Endothelial cell (in vitro differentiated cells): ENCODE measurements around the gene ELMO3. TPM values are rescaled to one million over a fixed set of nuclear protein-coding genes. Genes with fewer than 3 reads are reported as not detected.

Source experiments
- DNase-seq: peaks from one replicate; pipeline ENCODE4 v3.0.0; 2021; ENCODE audit warnings: low spot score
- H3K27ac Mint-ChIP-seq: one replicate; pipeline ENCODE4 v1.8.0; 2021; ENCODE audit warnings: mixed read lengths, inconsistent platforms; ENCODE audit not compliant: unreplicated experiment
- H3K27me3 Mint-ChIP-seq: one replicate; pipeline ENCODE4 v1.8.0; 2021; ENCODE audit warnings: mild to moderate bottlenecking, moderate library complexity, mixed read lengths, inconsistent platforms; ENCODE audit not compliant: unreplicated experiment
- H3K36me3 Mint-ChIP-seq: one replicate; pipeline ENCODE4 v1.8.0; 2021; ENCODE audit warnings: mild to moderate bottlenecking, low read depth, mixed read lengths, inconsistent platforms; ENCODE audit not compliant: unreplicated experiment
- H3K4me1 Mint-ChIP-seq: one replicate; pipeline ENCODE4 v1.8.0; 2021; ENCODE audit warnings: mild to moderate bottlenecking, mixed read lengths, inconsistent platforms; ENCODE audit not compliant: unreplicated experiment
- H3K4me3 Mint-ChIP-seq: one replicate; pipeline ENCODE4 v1.8.0; 2021; ENCODE audit warnings: mild to moderate bottlenecking, mixed read lengths, inconsistent platforms; ENCODE audit not compliant: unreplicated experiment
- H3K9me3 Mint-ChIP-seq: one replicate; pipeline ENCODE4 v1.8.0; 2021; ENCODE audit warnings: mixed read lengths, inconsistent platforms; ENCODE audit not compliant: unreplicated experiment
- CTCF ChIP-seq: fragments of 200-600 bp; sonication (generic); IDR thresholded peaks from one replicate; pipeline ENCODE4 v1.5.0; 2021; ENCODE audit warnings: antibody characterized with exemption; ENCODE audit not compliant: unreplicated experiment
- microRNA-seq: library from miRNA; unstranded; fragments of <30 nt; microRNA quantifications from one replicate; pipeline ENCODE4, GENCODE V29; 2020; ENCODE audit not compliant: unreplicated experiment
- total RNA-seq: library from RNA; stranded (reverse); fragmentation: NEBNext Ultra II Directional; extraction: Animal tissue kit (Norgen Biotek cat#: 25700); gene quantifications from one replicate; pipeline ENCODE4 v1.2.1, GENCODE V29; 2021; ENCODE audit not compliant: unreplicated experiment

Gene ELMO3
- total RNA-seq, 1 donor from 2014 or later: 25.3 TPM

- H3K36me3 Mint-ChIP-seq: peaks cover 4% of the 10 kb centered on the region
- TF ChIP-seq CTCF: no peak
- peaks cover 40% of the 10 kb centered on the region for H3K4me1 Mint-ChIP-seq
- peak overlapping the region; percentile 22 for H3K27ac Mint-ChIP-seq
- H3K4me3 Mint-ChIP-seq: peak overlapping the region; percentile 92
- no peaks in the 10 kb centered on the region for H3K9me3 Mint-ChIP-seq
- peaks cover 14% of the 10 kb centered on the region for H3K27me3 Mint-ChIP-seq
- DNase-seq: no peak
Observed at GRCh38 chr16:67250045-67250327, 51.1 kb downstream of the ELMO3 start.

GRCh38 chr16:67252609-67253497, 53.9 kb downstream of the ELMO3 start:
- Mint-ChIP-seq H3K9me3 (no peaks in the 10 kb centered on the region), H3K4me1 (peaks cover 32% of the 10 kb centered on the region), H3K4me3 (no peak overlapping the region), H3K36me3 (peaks cover 15% of the 10 kb centered on the region), H3K27ac (no peak overlapping the region), H3K27me3 (peaks cover 13% of the 10 kb centered on the region)
- no peak for TF ChIP-seq CTCF
- DNase-seq: no peak

Small RNAs within 50 kb of the gene (microRNA-seq; reads per million reads assigned to microRNA genes)
- gene MIR328: 1,318 reads per million, percentile 94 among the genes with 10 or more reads in this experiment

Other genes starting within 250 kb of the ELMO3 start
- gene CES3, start 237.9 kb upstream of the ELMO3 start, total RNA-seq: 2.5 TPM
- 1.1 TPM for gene CES4A, start 210.5 kb upstream of the ELMO3 start, total RNA-seq
- 65.8 TPM for gene CBFB, start 170.0 kb upstream of the ELMO3 start, total RNA-seq
- 17.7 TPM for gene PHAF1, start 89.2 kb upstream of the ELMO3 start, total RNA-seq
- 1.5 TPM for gene B3GNT9, start 48.1 kb upstream of the ELMO3 start, total RNA-seq
- gene TRADD, start 39.2 kb upstream of the ELMO3 start, total RNA-seq: 3.7 TPM
- gene FBXL8, start 39.2 kb upstream of the ELMO3 start, total RNA-seq: 3.8 TPM
- gene HSF4, start 34.4 kb upstream of the ELMO3 start, total RNA-seq: 5.7 TPM
- 2.6 TPM for gene NOL3, start 28.6 kb upstream of the ELMO3 start, total RNA-seq
- 88.8 TPM for gene MATCAP1, start 15.2 kb upstream of the ELMO3 start, total RNA-seq
- gene EXOC3L1, start 9.0 kb upstream of the ELMO3 start, total RNA-seq: 150 TPM
- gene E2F4, start 7.0 kb upstream of the ELMO3 start, total RNA-seq: 113 TPM
- gene TMEM208, start 28.0 kb downstream of the ELMO3 start, total RNA-seq: 33.6 TPM
- 248 TPM for gene FHOD1, start 48.4 kb downstream of the ELMO3 start, total RNA-seq
- gene SLC9A5, start 49.8 kb downstream of the ELMO3 start, total RNA-seq: 17.2 TPM
- gene PLEKHG4, start 80.4 kb downstream of the ELMO3 start, total RNA-seq: 9.5 TPM
- 2.0 TPM for gene KCTD19, start 127.6 kb downstream of the ELMO3 start, total RNA-seq
- gene LRRC36, start 127.7 kb downstream of the ELMO3 start, total RNA-seq: 24.1 TPM
- 1.1 TPM for gene TPPP3, start 194.4 kb downstream of the ELMO3 start, total RNA-seq
- 7.2 TPM for gene ZDHHC1, start 217.3 kb downstream of the ELMO3 start, total RNA-seq
- 3.3 TPM for gene HSD11B2, start 232.0 kb downstream of the ELMO3 start, total RNA-seq